ENCODE measurements around the gene CTDSP1.

CTDSP1 gene

GRCh38 chr2:218400167-218400929 lies 680 bp downstream of the CTDSP1 start:
- DNase-seq (ENCODE audit: low read depth): no peak

- DNase-seq (ENCODE audit: low read depth): no peak
These were observed 1.5 kb downstream of the CTDSP1 start for GRCh38 chr2:218400930-218401881.

GRCh38 chr2:218401890-218402289 lies 2.2 kb downstream of the CTDSP1 start:
- no peak for DNase-seq (ENCODE audit: low read depth)

GRCh38 chr2:218402491-218402901 lies 2.8 kb downstream of the CTDSP1 start:
- DNase-seq (ENCODE audit: low read depth): no peak

GRCh38 chr2:218402911-218403411 lies 3.3 kb downstream of the CTDSP1 start:
- DNase-seq (ENCODE audit: low read depth): no peak

GRCh38 chr2:218403810-218404209 lies 4.1 kb downstream of the CTDSP1 start:
- no peak for DNase-seq (ENCODE audit: low read depth)

- DNase-seq (ENCODE audit: low read depth): no peak
These were observed 4.8 kb downstream of the CTDSP1 start for GRCh38 chr2:218404351-218405085.

GRCh38 chr2:218405086-218405745 lies 5.5 kb downstream of the CTDSP1 start:
- DNase-seq (ENCODE audit: low read depth): no peak

GRCh38 chr2:218405746-218406208 lies 6.1 kb downstream of the CTDSP1 start:
- no peak for DNase-seq (ENCODE audit: low read depth)

- peak; percentile 82 for DNase-seq (ENCODE audit: low read depth)
These were observed 6.7 kb downstream of the CTDSP1 start for GRCh38 chr2:218406209-218406948.

- DNase-seq (ENCODE audit: low read depth): no peak
These were observed 7.4 kb downstream of the CTDSP1 start for GRCh38 chr2:218406949-218407618.

- no peak for DNase-seq (ENCODE audit: low read depth)
These were observed 8.0 kb downstream of the CTDSP1 start for GRCh38 chr2:218407717-218408116.

GRCh38 chr2:218418321-218418716 lies 18.7 kb downstream of the CTDSP1 start:
- no peak for DNase-seq (ENCODE audit: low read depth)

- no peak for DNase-seq (ENCODE audit: low read depth)
These were observed 19.2 kb downstream of the CTDSP1 start, which contains the start of gene VIL1 for GRCh38 chr2:218418717-218419458. Gene VIL1, plus strand, starts transcription at chr2:218419123. Its CDS starts 4,656 bp downstream, at chr2:218423779.

GRCh38 chr2:218419630-218420216 lies 20.1 kb downstream of the CTDSP1 start:
- DNase-seq (ENCODE audit: low read depth): no peak

- DNase-seq (ENCODE audit: low read depth): no peak
These were observed 21.4 kb downstream of the CTDSP1 start for GRCh38 chr2:218421027-218421426.

- DNase-seq (ENCODE audit: low read depth): no peak
These were observed 22.9 kb downstream of the CTDSP1 start for GRCh38 chr2:218422403-218423086.

GRCh38 chr2:218423584-218423983 lies 23.9 kb downstream of the CTDSP1 start:
- no peak for DNase-seq (ENCODE audit: low read depth)
